ENCODE results near the gene CCDC69.

The CCDC69 gene

DNA sequence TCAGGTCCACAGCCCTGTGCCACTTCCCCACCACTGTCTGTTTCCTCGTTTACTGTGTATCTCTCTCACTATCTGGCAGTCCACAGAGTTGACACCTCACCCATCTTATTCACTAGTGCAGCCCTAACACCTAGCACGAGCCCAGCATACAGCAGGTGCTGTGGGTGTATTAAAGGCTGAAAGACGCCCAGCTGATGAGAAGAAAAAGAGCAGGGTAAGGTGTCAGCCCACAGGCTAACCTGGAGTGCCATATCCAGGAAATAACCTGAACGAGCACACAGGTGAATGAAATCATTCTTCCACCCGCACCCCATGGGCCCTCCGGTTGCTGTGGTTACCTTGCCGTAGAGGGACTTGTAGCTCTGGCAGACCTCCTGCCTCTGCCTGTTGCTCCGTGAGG lies 84.9 kb downstream of the CCDC69 start:
- peak; percentile 23 for DNase-seq

DNA sequence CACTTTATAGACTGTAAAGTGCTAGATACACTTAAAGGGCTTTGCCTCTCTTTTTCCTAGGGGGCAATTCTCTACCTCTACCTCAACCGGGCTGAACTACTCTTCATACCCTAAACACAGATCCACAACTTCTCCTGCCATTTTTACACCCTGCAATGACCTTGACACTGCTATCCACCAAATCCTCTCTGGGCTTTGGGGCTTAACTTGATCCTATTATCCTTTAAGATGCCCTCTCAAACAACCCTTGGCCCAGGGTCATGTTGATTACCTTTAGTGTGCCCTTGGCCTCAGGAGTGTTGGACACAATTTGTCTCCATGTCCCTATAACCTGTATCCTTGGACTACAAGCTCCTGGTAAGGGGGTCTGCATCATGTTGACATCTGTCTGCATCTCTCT lies 85.8 kb downstream of the CCDC69 start:
- DNase-seq, result no peak

DNA sequence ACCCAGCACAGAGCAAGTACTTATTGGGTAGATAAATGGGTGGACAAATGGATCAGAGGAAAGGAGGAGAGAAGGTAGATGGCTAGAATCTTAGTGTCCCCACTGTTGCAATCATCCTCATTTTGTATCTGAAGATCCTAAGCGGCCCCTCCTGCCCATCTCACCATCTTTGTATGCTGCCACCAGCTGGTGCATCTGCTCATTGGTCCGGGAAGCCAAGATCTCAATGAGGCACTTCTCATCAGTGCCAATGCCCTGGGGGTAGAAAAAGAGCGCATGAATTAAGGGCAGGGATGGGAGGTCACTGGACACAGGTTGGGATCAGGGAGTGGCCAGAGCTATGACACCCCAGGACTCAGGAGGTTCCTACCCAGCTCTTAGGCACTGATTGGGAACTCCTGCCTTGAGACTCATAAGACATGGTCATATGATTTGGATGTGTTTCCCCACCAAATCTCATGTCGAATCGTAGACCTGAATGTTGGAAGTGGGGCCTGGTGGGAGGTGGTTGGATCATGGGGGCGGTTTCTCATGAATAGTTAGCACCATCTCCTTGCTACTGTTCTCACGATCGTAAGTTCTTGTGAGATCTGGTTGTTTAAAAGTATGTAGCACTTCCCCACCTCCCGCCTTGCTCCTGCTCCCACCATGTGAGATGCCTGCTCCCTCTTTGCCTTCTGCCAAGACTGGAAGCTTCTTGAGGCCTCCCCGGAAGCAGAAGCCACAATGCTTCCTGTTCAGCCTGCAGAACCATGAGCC lies 86.6 kb downstream of the CCDC69 start:
- no peak for DNase-seq

DNA sequence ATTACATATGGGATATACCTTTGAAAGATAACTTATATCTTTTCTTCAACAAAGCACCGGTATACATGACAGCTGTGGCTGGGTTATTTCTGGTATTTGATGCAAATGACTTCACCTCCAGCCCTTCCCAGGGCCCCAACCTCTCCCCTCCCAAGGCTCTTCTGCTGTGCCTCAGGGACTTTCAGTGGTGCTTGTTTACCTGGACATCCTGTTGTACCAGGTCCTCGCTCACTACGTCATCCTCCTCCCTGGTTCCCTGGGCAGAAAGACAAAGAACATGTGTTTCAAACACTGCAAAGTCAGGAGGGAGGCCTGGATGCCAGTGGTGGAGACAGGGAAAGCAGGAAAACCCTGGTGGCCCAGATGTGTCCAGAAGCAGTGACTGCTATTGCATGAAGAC lies 89.7 kb downstream of the CCDC69 start:
- DNase-seq, result no peak

DNA sequence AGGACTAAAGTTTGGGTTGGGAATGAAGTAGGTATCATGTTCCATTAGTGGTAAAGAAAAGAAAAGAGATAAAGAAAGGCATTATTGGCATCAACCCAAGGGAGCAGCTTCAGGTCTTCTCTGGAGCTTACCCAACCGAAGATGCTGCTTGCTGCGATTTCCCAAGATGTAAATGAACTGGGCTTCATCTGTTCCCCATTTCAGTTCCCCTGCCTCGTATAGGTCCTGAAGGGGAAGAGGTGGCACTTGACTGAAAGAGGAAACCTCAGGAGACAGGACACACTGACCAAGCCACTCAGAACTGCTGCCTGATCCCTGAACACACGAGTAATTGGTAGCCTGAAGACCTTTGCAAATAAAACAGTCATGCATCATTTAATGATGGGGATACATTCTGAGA lies 90.9 kb downstream of the CCDC69 start:
- no peak for DNase-seq

Measured in effector CD4-positive, alpha-beta T cell (primary cell).